Measurements from ENCODE around the gene CACNG6. TPM values are rescaled to one million over a fixed set of nuclear protein-coding genes. Genes with fewer than 3 reads are reported as not detected.

The CACNG6 gene
- 1 to 10 TPM in 1 of 2 donors, not detected in 1; 2.5 TPM for total RNA-seq
- 1 to 10 TPM in 1 of 6 donors, under 1 TPM in 5; 0.17 to 1.2 (median 0.41) TPM for polyA plus RNA-seq (ENCODE audit: insufficient read length in 6 of 6)
- long read RNA-seq, donor 1 = 0 reads
- long read RNA-seq, donor 2 = 0 reads
- long read RNA-seq, donor 3 = 0 reads
- long read RNA-seq, donor 4 = 0 reads
- long read RNA-seq, donor 5 = 0 reads
- long read RNA-seq, donor 6 = 0 reads
- long read RNA-seq, donor 7 = 0 reads
- long read RNA-seq, donor 8 = 0 reads
- long read RNA-seq, donor 9 = 0 reads
- long read RNA-seq, donor 10 = 0 reads
- long read RNA-seq, donor 11 = 0 reads
- long read RNA-seq, donor 12, partial matches to known transcripts = 0 of 2 reads
- long read RNA-seq, donor 12, other reads (novel, unspliced or antisense) = 0 of 2 reads

- intact Hi-C loops (cut with DNase I) = no loop called here
- no peak for TF ChIP-seq CTCF (IDR thresholded peaks at IDR 0.05)
- Histone ChIP-seq H3K9me3 (no peaks in the 10 kb centered on the region), H3K4me1 (peaks cover 0 to 9% of the 10 kb centered on the region in 2 donors), H3K27ac (no peak within 1 kb of the TSS), H3K4me3 (peak within 1 kb of the TSS in 1 of 2 donors; percentile 35), H3K27me3 (peaks cover 19 to 78% of the 10 kb centered on the region in 2 donors), H3K36me3 (no peaks in the 10 kb centered on the region)
- ATAC-seq = no peak
- peak in 2 of 4 donors; percentile 36 to 65 for DNase-seq
These were observed at the start of gene CACNG6 for GRCh38 chr19:53991224-53992113. Gene CACNG6 (plus strand): TSS chr19:53991637. CDS start chr19:53992878, 1,241 bp downstream.

- DNase-seq (no peak), ATAC-seq (no peak)
- H3K36me3 ChIP-seq = no peaks in the 10 kb centered on the region
- peaks cover 29 to 86% of the 10 kb centered on the region in 2 donors for H3K27me3 ChIP-seq
- intact Hi-C loops (cut with DNase I) = no loop called here
- no peaks in the 10 kb centered on the region for H3K9me3 ChIP-seq
- TF ChIP-seq CTCF (IDR thresholded peaks at IDR 0.05) = no peak
- no peaks in the 10 kb centered on the region for H3K4me1 ChIP-seq
- H3K4me3 ChIP-seq = no peak overlapping the region
- H3K27ac ChIP-seq = no peak overlapping the region
These were observed 49.2 kb upstream of the CACNG6 start for GRCh38 chr19:53942001-53942786.

- no peaks in the 10 kb centered on the region for H3K9me3 ChIP-seq
- no peak overlapping the region for H3K4me3 ChIP-seq
- no peaks in the 10 kb centered on the region for H3K36me3 ChIP-seq
- H3K27ac ChIP-seq = no peak overlapping the region
- peaks cover 29 to 94% of the 10 kb centered on the region in 2 donors for H3K27me3 ChIP-seq
- intact Hi-C loops (cut with DNase I) = no loop called here
- DNase-seq = no peak
- no peaks in the 10 kb centered on the region for H3K4me1 ChIP-seq
- no peak for ATAC-seq
- TF ChIP-seq CTCF (IDR thresholded peaks at IDR 0.05) = no peak
These were observed 47.0 kb upstream of the CACNG6 start for GRCh38 chr19:53944416-53944815.

GRCh38 chr19:53944933-53945332 lies 46.5 kb upstream of the CACNG6 start:
- peaks cover 29 to 94% of the 10 kb centered on the region in 2 donors for H3K27me3 ChIP-seq
- H3K4me3 ChIP-seq = no peak overlapping the region
- H3K9me3 ChIP-seq = no peaks in the 10 kb centered on the region
- no peaks in the 10 kb centered on the region for H3K36me3 ChIP-seq
- H3K4me1 ChIP-seq = no peaks in the 10 kb centered on the region
- intact Hi-C loops (cut with DNase I) = no loop called here
- TF ChIP-seq CTCF (IDR thresholded peaks at IDR 0.05) = no peak
- H3K27ac ChIP-seq = no peak overlapping the region
- ATAC-seq (no peak), DNase-seq (no peak)
